LNCAP (cell line): ENCODE measurements around the gene SIMC1.
A peak's percentile ranks its signal among the peaks of the same experiment; 100 is the strongest.

Source experiments
- CTCF ChIP-seq: fragments of 450-650 bp; IDR thresholded peaks from 2 replicates; pipeline ENCODE4 v1.5.1; 2017; ENCODE audit warnings: mild to moderate bottlenecking

SIMC1 gene

GRCh38 chr5:176235155-176235554 is 3.1 kb upstream of the SIMC1 start:
- peak; percentile 22; the same call in 1 of the 2 replicates for TF ChIP-seq CTCF

- no peak for TF ChIP-seq CTCF
These were observed 79.5 kb downstream of the SIMC1 start for GRCh38 chr5:176317534-176318374.

- TF ChIP-seq CTCF: peak; percentile 28; the same call in 1 of the 2 replicates
These were observed 81.8 kb downstream of the SIMC1 start for GRCh38 chr5:176319827-176320554.

GRCh38 chr5:176320577-176320976 is 82.4 kb downstream of the SIMC1 start:
- TF ChIP-seq CTCF: no peak

GRCh38 chr5:176334031-176334770 is 96.0 kb downstream of the SIMC1 start:
- no peak for TF ChIP-seq CTCF

- no peak for TF ChIP-seq CTCF
These were observed 99.7 kb downstream of the SIMC1 start for GRCh38 chr5:176337913-176338312.

- no peak for TF ChIP-seq CTCF
These were observed 101.1 kb downstream of the SIMC1 start for GRCh38 chr5:176339304-176339703.
